ENCODE measurements around the gene HBP1.

Gene HBP1

GRCh38 chr7:107147464-107148393, 21.1 kb upstream of the HBP1 start:
- peak; percentile 57 for DNase-seq (ENCODE audit: low read depth)
- H3K4me3 ChIP-seq (ENCODE audit: control insufficient read depth, low read depth, low read length), result no peak overlapping the region
- TF ChIP-seq CTCF (conservative IDR thresholded peaks at IDR 0.05; ENCODE audit: control insufficient read depth, insufficient read depth, low read depth, low read length), result peak; percentile 82

GRCh38 chr7:107148721-107149120, 20.1 kb upstream of the HBP1 start:
- no peak overlapping the region for H3K4me3 ChIP-seq (ENCODE audit: control insufficient read depth, low read depth, low read length)
- DNase-seq (ENCODE audit: low read depth), result no peak
- no peak for TF ChIP-seq CTCF (conservative IDR thresholded peaks at IDR 0.05; ENCODE audit: control insufficient read depth, insufficient read depth, low read depth, low read length)

- H3K4me3 ChIP-seq (ENCODE audit: control insufficient read depth, low read depth, low read length), result no peak overlapping the region
- DNase-seq (ENCODE audit: low read depth), result no peak
- TF ChIP-seq CTCF (conservative IDR thresholded peaks at IDR 0.05; ENCODE audit: control insufficient read depth, insufficient read depth, low read depth, low read length), result no peak
Observed at GRCh38 chr7:107149863-107150262, 18.9 kb upstream of the HBP1 start.

- DNase-seq (ENCODE audit: low read depth), result peak; percentile 74
- TF ChIP-seq CTCF (conservative IDR thresholded peaks at IDR 0.05; ENCODE audit: control insufficient read depth, insufficient read depth, low read depth, low read length), result peak; percentile 58
- H3K4me3 ChIP-seq (ENCODE audit: control insufficient read depth, low read depth, low read length), result no peak overlapping the region
Observed at GRCh38 chr7:107150375-107151073, 18.3 kb upstream of the HBP1 start.

GRCh38 chr7:107151538-107151937, 17.3 kb upstream of the HBP1 start:
- no peak for TF ChIP-seq CTCF (conservative IDR thresholded peaks at IDR 0.05; ENCODE audit: control insufficient read depth, insufficient read depth, low read depth, low read length)
- H3K4me3 ChIP-seq (ENCODE audit: control insufficient read depth, low read depth, low read length), result no peak overlapping the region
- no peak for DNase-seq (ENCODE audit: low read depth)

GRCh38 chr7:107152011-107152410, 16.8 kb upstream of the HBP1 start:
- peak; percentile 10 for TF ChIP-seq CTCF (conservative IDR thresholded peaks at IDR 0.05; ENCODE audit: control insufficient read depth, insufficient read depth, low read depth, low read length)
- H3K4me3 ChIP-seq (ENCODE audit: control insufficient read depth, low read depth, low read length), result no peak overlapping the region
- peak; percentile 73 for DNase-seq (ENCODE audit: low read depth)

Measured in fibroblast of mammary gland (primary cell).